Keratinocyte (primary cell): ENCODE results near the gene SLCO3A1. TPM values are rescaled to one million over a fixed set of nuclear protein-coding genes. Genes with fewer than 3 reads are reported as not detected.

ENCODE experiments used
- DNase-seq: peaks from one replicate; pipeline ENCODE4 v3.0.0-alpha.2; 2011; ENCODE audit warnings: low read depth, missing footprints, low spot score
- FAIRE-seq: peaks from 2 replicates; lab custom pipeline; 2011; peaks lifted over from hg19 to GRCh38; lab: Jason Lieb, UNC
- H2AFZ ChIP-seq: 2 replicates; pipeline ENCODE4 v1.6.0; 2012; ENCODE audit warnings: low read length, control low read depth, inconsistent platforms; ENCODE audit not compliant: control insufficient read depth
- H3K27ac ChIP-seq: 2 replicates; pipeline ENCODE4 v1.5.1; 2011; ENCODE audit warnings: low read length; ENCODE audit not compliant: control insufficient read depth, insufficient read depth
- H3K27me3 ChIP-seq: 3 replicates; pipeline ENCODE4 v1.6.0; 2011; ENCODE audit warnings: low read length; ENCODE audit not compliant: control insufficient read depth, insufficient read depth; ENCODE audit errors: extremely low read depth
- H3K36me3 ChIP-seq, 2 experiments: 2 replicates in 1 of 2; 3 replicates in 1 of 2; pipeline ENCODE4 v1.5.1; 2011; ENCODE audit warnings: low read length in 2 of 2, mild to moderate bottlenecking in 1 of 2; ENCODE audit not compliant: control insufficient read depth in 2 of 2, insufficient read depth in 2 of 2; ENCODE audit errors: extremely low read depth in 1 of 2
- H3K4me1 ChIP-seq: 3 replicates; pipeline ENCODE4 v1.5.1; 2011; ENCODE audit warnings: low read length; ENCODE audit not compliant: control insufficient read depth, insufficient read depth; ENCODE audit errors: extremely low read depth
- H3K4me2 ChIP-seq: 3 replicates; pipeline ENCODE4 v1.6.0; 2011; ENCODE audit warnings: low read depth, low read length; ENCODE audit not compliant: control insufficient read depth, insufficient read depth; ENCODE audit errors: extremely low read depth
- H3K4me3 ChIP-seq, 3 experiments: fragments of 200-600 bp in 1 of 3; sonication (generic) in 1 of 3; 2 replicates in 2 of 3; 3 replicates in 1 of 3; pipeline ENCODE4 v1.5.1; 2011 to 2016; ENCODE audit warnings: low read length in 3 of 3, mild to moderate bottlenecking in 3 of 3, control low read depth in 2 of 3, inconsistent platforms in 1 of 3, low read depth in 1 of 3, mixed read lengths in 1 of 3, mixed run types in 1 of 3, moderate library complexity in 1 of 3; ENCODE audit not compliant: control insufficient read depth in 2 of 3, insufficient read depth in 2 of 3; ENCODE audit errors: extremely low read depth in 1 of 3
- H3K79me2 ChIP-seq: 2 replicates; pipeline ENCODE4 v1.6.0; 2012; ENCODE audit warnings: low read length; ENCODE audit not compliant: control insufficient read depth, insufficient read depth
- H3K9ac ChIP-seq: 3 replicates; pipeline ENCODE4 v1.6.0; 2011; ENCODE audit warnings: low read length; ENCODE audit not compliant: control insufficient read depth, insufficient read depth; ENCODE audit errors: extremely low read depth
- H3K9me1 ChIP-seq: 3 replicates; pipeline ENCODE4 v1.6.0; 2011; ENCODE audit warnings: low read length; ENCODE audit not compliant: control insufficient read depth, insufficient read depth; ENCODE audit errors: extremely low read depth
- H3K9me3 ChIP-seq: 2 replicates; pipeline ENCODE4 v1.5.1; 2012; ENCODE audit warnings: low read depth, low read length; ENCODE audit not compliant: control insufficient read depth
- H4K20me1 ChIP-seq: 3 replicates; pipeline ENCODE4 v1.6.0; 2011; ENCODE audit warnings: low read length; ENCODE audit not compliant: control insufficient read depth, insufficient read depth; ENCODE audit errors: extremely low read depth
- CTCF ChIP-seq, 3 experiments: IDR thresholded peaks in 1 of 3; conservative IDR thresholded peaks in 1 of 3; optimal IDR thresholded peaks in 1 of 3; 2 replicates in 2 of 3; 3 replicates in 1 of 3; pipeline versions ENCODE3 to v1.5.1; 2011; ENCODE audit warnings: low read length in 3 of 3, mild to moderate bottlenecking in 3 of 3, moderate library complexity in 2 of 3, control low read depth in 1 of 3, inconsistent platforms in 1 of 3; ENCODE audit not compliant: insufficient read depth in 2 of 3; ENCODE audit errors: extremely low read depth in 1 of 3
- EZH2 ChIP-seq: IDR thresholded peaks from one replicate; pipeline ENCODE4 v1.6.1; 2012; ENCODE audit warnings: inconsistent platforms, mild to moderate bottlenecking, low read length, moderate library complexity
- dilution Hi-C: fragments of 300-500 bp; cut with MboI; formaldehyde crosslinking; loops from one replicate; pipeline ENCODE4 v1.7.0; 2020; ENCODE audit warnings: low sequenced_read_pairs; ENCODE audit not compliant: extremely low pct_ligation_motif_present
- polyA plus RNA-seq, 5 experiments: library from polyadenylated mRNA; depleted of rRNA in 3 of 5; stranded (reverse) in 3 of 5; stranded (forward) in 1 of 5; unstranded in 1 of 5; fragments of >200 nt; gene quantifications; 1 replicate in 1 of 5; 2 replicates in 3 of 5; 3 replicates in 1 of 5; pipeline versions ENCODE4 v1.2.1 to v1.2.3, GENCODE V29; 2011 to 2012; ENCODE audit warnings: missing spikeins in 2 of 5, low read depth in 1 of 5, low replicate concordance in 1 of 5

SLCO3A1 gene
- polyA plus RNA-seq, 1 donor (not counting 4 experiments of a cell fraction or from before 2014, with no cell fraction given) = 21.3 TPM

GRCh38 chr15:91881569-91882297, 28.2 kb downstream of the SLCO3A1 start:
- Histone ChIP-seq H3K4me1 (no peaks in the 10 kb centered on the region), H3K27ac (no peak overlapping the region), H3K79me2 (peaks cover 12% of the 10 kb centered on the region), H2AFZ (no peak overlapping the region), H3K27me3 (no peaks in the 10 kb centered on the region), H3K9me1 (no peaks in the 10 kb centered on the region), H3K9me3 (no peaks in the 10 kb centered on the region), H4K20me1 (no peaks in the 10 kb centered on the region), H3K4me3 (no peak overlapping the region), H3K9ac (no peak overlapping the region), H3K36me3 (no peaks in the 10 kb centered on the region), H3K4me2 (no peak overlapping the region)
- DNase-seq (no peak), FAIRE-seq (no peak)
- dilution Hi-C loops = no loop called here
- TF ChIP-seq CTCF (optimal IDR thresholded peaks at IDR 0.05 in 1 of 3, IDR thresholded peaks at IDR 0.05 in 1 of 3, conservative IDR thresholded peaks at IDR 0.05 in 1 of 3; ENCODE audit: extremely low read depth in 1 of 3, insufficient read depth in 2 of 3, low read length in 3 of 3) (no peak), EZH2 (no peak)

- no peak for FAIRE-seq
- DNase-seq = no peak
- Histone ChIP-seq H3K79me2 (peaks cover 22% of the 10 kb centered on the region), H3K36me3 (no peaks in the 10 kb centered on the region), H3K4me2 (no peak overlapping the region), H4K20me1 (no peaks in the 10 kb centered on the region), H3K9ac (no peak overlapping the region), H3K27ac (no peak overlapping the region), H3K27me3 (no peaks in the 10 kb centered on the region), H3K9me1 (no peaks in the 10 kb centered on the region), H3K9me3 (no peaks in the 10 kb centered on the region), H2AFZ (no peak overlapping the region), H3K4me3 (no peak overlapping the region), H3K4me1 (peaks cover 4% of the 10 kb centered on the region)
- dilution Hi-C loops = no loop called here
- TF ChIP-seq CTCF (optimal IDR thresholded peaks at IDR 0.05 in 1 of 3, IDR thresholded peaks at IDR 0.05 in 1 of 3, conservative IDR thresholded peaks at IDR 0.05 in 1 of 3; ENCODE audit: extremely low read depth in 1 of 3, insufficient read depth in 2 of 3, low read length in 3 of 3) = no peak
- no peak for TF ChIP-seq EZH2
These were observed 29.5 kb downstream of the SLCO3A1 start for GRCh38 chr15:91882858-91883586.
